Mesothelial cell of epicardium (in vitro differentiated cells): ENCODE data around the gene MCCD1. TPM values are rescaled to one million over a fixed set of nuclear protein-coding genes. Genes with fewer than 3 reads are reported as not detected.
A peak's percentile ranks its signal among the peaks of the same experiment; 100 is the strongest.
"Not testable (repeated sequence)": the region's sequence is repeated elsewhere in the genome, so short reads cannot be mapped to it uniquely, and the experiment has no call there.

Experiments
- DNase-seq, 2 experiments: peaks; one replicate each; pipeline ENCODE4 v3.0.0; 2021; ENCODE audit warnings: low spot score in 2 of 2; ENCODE audit not compliant: unreplicated experiment in 2 of 2
- H3K27ac Mint-ChIP-seq: 2 replicates; pipeline ENCODE4 v1.8.0; 2021; ENCODE audit warnings: mixed read lengths
- H3K27me3 Mint-ChIP-seq: 2 replicates; pipeline ENCODE4 v1.8.0; 2021; ENCODE audit warnings: low read depth, mixed read lengths
- H3K36me3 Mint-ChIP-seq: 2 replicates; pipeline ENCODE4 v1.8.0; 2021; ENCODE audit warnings: mixed read lengths
- H3K4me1 Mint-ChIP-seq: 2 replicates; pipeline ENCODE4 v1.8.0; 2021; ENCODE audit warnings: mixed read lengths
- H3K4me3 Mint-ChIP-seq: 2 replicates; pipeline ENCODE4 v1.8.0; 2021; ENCODE audit warnings: mild to moderate bottlenecking, moderate library complexity, mixed read lengths
- H3K9me3 Mint-ChIP-seq: 2 replicates; pipeline ENCODE4 v1.8.0; 2021; ENCODE audit warnings: mixed read lengths
- total RNA-seq: library from RNA; stranded (reverse); gene quantifications from 3 replicates; pipeline ENCODE4 v1.2.1, GENCODE V29; 2021
- TF ChIP-seq, protein P1 (sequence below): fragments of 200-600 bp; sonication (generic); IDR thresholded peaks from one replicate; pipeline ENCODE4 v1.5.0; 2021; ENCODE audit warnings: antibody characterized with exemption; ENCODE audit not compliant: unreplicated experiment

MCCD1 gene
- total RNA-seq, 1 donor from 2014 or later: not detected

DNA sequence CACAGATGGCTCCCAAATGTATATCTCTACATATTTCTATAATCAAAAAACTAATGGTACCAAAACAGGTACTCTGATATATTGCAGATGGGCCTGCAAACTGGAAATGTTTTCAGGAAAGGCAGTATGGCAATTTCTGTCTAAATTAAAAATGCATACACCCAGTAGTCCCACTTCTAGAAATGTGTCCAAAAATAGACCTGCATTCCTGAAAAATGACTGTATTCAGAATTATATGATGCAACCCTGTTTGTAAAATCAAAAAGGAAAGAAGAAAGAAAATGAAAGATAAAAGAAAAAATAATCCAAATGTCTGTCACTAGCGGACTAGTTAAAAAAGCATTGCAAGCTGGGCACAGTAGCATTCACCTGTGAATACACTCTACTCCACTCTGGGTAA lies 43.7 kb upstream of the MCCD1 start:
- Mint-ChIP-seq H3K4me3 (no peak overlapping the region), H3K9me3 (no peaks in the 10 kb centered on the region), H3K4me1 (no peaks in the 10 kb centered on the region), H3K27ac (no peak overlapping the region), H3K27me3 (peaks cover 38% of the 10 kb centered on the region), H3K36me3 (no peaks in the 10 kb centered on the region)
- TF ChIP-seq, protein P1, sequence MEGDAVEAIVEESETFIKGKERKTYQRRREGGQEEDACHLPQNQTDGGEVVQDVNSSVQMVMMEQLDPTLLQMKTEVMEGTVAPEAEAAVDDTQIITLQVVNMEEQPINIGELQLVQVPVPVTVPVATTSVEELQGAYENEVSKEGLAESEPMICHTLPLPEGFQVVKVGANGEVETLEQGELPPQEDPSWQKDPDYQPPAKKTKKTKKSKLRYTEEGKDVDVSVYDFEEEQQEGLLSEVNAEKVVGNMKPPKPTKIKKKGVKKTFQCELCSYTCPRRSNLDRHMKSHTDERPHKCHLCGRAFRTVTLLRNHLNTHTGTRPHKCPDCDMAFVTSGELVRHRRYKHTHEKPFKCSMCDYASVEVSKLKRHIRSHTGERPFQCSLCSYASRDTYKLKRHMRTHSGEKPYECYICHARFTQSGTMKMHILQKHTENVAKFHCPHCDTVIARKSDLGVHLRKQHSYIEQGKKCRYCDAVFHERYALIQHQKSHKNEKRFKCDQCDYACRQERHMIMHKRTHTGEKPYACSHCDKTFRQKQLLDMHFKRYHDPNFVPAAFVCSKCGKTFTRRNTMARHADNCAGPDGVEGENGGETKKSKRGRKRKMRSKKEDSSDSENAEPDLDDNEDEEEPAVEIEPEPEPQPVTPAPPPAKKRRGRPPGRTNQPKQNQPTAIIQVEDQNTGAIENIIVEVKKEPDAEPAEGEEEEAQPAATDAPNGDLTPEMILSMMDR: no peak
- no peak for DNase-seq

DNA sequence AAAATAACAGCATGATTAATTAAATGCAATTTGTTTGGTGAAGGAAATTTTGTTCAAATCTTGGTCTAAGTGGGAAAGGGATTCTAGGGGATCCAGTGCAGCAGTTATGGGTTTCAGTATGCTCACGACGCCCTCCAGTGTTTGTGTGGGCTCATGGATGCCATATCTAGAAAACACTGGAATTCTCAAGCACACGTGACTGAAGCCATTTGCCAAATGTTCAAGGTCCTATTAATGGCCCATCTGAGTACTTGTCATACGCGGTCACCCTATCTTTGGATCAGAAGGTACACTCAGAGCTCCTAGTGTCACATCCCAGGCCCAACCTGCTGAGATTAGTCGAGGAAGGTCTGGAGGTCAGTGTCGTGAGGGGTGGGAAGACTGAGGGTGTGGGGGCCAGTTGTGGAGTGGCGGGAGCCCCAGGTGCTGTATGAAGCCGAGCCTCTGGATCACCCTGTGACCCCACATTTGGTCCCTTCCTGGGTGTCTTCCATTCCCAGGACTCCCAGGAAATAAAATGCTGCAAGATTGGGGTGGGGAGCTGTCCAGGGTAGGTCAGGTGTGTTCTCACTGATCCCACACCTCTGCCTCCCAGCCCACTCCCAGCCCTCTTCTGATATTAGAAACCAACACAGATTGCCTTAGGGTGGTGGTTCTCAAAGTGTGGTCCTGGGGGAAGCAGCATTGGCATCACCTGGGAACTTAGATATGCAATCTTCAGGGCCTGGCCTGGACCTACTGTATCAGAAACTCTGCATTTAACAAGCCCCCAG lies 42.5 kb upstream of the MCCD1 start:
- H3K9me3 Mint-ChIP-seq, H3K4me1 Mint-ChIP-seq, DNase-seq, H3K36me3 Mint-ChIP-seq, H3K4me3 Mint-ChIP-seq, H3K27ac Mint-ChIP-seq: not testable (repeated sequence)
- H3K27me3 Mint-ChIP-seq: peaks cover 38% of the 10 kb centered on the region

DNA sequence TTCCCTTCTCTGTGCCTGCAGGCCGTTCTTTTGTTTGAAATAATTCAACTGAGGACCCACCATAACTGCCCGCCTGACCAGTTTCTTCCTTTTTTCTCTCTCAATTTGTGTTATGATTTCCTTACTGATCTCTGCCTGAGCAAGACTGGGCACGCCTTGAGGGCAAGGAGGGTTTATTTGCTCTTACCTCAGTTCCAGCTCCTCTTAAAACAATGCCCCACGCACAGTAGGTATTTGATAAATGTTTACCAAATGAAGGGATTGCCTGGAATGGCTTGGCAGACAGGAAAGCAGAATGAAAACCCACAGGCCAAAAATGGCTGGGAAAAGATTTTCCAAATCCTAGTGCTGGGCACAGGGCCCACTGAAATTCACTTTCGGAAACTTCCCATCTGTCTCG lies 41.1 kb upstream of the MCCD1 start:
- H3K9me3 Mint-ChIP-seq, H3K27ac Mint-ChIP-seq, DNase-seq, H3K36me3 Mint-ChIP-seq, H3K4me1 Mint-ChIP-seq, H3K4me3 Mint-ChIP-seq: not testable (repeated sequence)
- peaks cover 38% of the 10 kb centered on the region for H3K27me3 Mint-ChIP-seq

DNA sequence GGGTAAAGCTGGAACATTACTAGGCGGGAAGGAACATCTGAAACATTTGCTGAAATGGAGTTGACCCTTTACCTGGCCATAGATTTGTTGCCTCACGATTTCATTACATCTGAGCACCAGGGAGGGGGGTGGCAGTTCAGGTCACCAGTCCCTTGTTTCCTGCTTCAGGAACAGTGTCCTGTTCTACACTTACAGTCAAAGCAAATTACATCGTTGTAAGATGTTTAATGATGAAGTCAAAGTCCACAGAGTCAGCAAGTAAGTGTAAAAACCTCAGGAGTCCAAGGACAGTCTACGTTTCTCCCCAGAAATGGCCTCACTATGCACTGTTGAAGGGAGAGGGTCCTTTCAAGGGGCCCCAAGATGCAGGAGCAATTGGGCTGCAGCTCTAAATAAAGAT lies 39.7 kb upstream of the MCCD1 start:
- Mint-ChIP-seq H3K9me3 (no peaks in the 10 kb centered on the region), H3K27ac (no peak overlapping the region), H3K27me3 (peaks cover 49% of the 10 kb centered on the region), H3K4me1 (peaks cover 6% of the 10 kb centered on the region), H3K36me3 (no peaks in the 10 kb centered on the region), H3K4me3 (no peak overlapping the region)
- TF ChIP-seq, protein P1: no peak
- DNase-seq: no peak

DNA sequence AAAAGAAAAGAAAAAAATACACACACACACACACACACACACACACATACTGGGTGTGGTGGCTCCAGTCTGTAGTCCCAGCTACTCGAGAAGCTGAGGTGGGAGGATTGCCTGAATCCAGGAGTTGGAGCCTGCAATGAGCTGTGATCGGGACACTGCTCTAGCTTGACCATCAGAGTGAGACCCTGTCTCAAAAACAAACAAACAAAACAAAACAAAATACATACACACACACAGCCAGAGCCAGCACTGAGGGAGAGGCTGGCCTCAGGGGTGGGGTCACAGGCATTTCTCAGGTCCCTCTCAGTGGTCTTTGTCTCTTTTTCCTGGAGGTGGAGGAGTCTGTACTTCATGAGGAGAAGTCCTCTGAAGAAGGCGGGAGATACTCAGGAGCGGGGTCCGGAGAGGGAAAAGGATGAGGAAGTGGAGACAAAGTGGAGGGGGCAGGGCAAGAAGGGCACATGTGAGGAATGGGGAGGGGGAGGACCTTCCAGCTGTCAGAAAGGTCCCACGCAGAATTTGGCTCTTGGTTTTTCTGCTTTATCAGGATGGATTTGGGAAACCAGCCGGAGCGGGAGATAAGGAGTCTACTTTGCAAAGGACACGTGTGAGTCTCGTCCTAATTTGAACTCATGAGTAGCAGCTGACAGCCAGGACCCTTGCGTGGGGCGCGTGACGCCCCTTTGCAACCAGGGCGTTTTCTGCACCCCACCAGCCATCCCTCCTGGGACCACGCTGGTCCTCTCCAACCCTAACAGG lies 38.5 kb upstream of the MCCD1 start:
- no peak overlapping the region for H3K27ac Mint-ChIP-seq
- TF ChIP-seq, protein P1: no peak
- H3K4me3 Mint-ChIP-seq: no peak overlapping the region
- no peaks in the 10 kb centered on the region for H3K36me3 Mint-ChIP-seq
- peaks cover 10% of the 10 kb centered on the region for H3K4me1 Mint-ChIP-seq
- peaks cover 61% of the 10 kb centered on the region for H3K27me3 Mint-ChIP-seq
- no peak for DNase-seq
- no peaks in the 10 kb centered on the region for H3K9me3 Mint-ChIP-seq

DNA sequence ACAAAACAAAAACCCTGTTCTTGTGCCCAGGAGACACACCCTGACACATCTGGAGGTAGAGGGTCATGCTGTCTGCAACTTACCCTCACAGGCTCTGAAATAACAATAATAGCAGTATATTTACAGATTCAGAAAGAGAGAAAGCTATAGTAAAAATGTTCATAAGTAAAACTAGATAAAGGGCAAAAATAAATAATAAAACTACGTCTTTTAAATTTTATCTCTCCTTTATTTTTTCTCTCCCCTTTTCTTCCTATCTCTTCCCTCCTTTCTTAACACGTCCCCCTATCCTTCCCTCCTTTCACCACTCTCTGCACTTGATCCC lies 35.2 kb upstream of the MCCD1 start:
- H3K4me1 Mint-ChIP-seq: peaks cover 23% of the 10 kb centered on the region
- not testable (repeated sequence) for H3K36me3 Mint-ChIP-seq, DNase-seq, H3K9me3 Mint-ChIP-seq, H3K27ac Mint-ChIP-seq
- H3K4me3 Mint-ChIP-seq: peak overlapping the region; percentile 42
- peaks cover 90% of the 10 kb centered on the region for H3K27me3 Mint-ChIP-seq

DNA sequence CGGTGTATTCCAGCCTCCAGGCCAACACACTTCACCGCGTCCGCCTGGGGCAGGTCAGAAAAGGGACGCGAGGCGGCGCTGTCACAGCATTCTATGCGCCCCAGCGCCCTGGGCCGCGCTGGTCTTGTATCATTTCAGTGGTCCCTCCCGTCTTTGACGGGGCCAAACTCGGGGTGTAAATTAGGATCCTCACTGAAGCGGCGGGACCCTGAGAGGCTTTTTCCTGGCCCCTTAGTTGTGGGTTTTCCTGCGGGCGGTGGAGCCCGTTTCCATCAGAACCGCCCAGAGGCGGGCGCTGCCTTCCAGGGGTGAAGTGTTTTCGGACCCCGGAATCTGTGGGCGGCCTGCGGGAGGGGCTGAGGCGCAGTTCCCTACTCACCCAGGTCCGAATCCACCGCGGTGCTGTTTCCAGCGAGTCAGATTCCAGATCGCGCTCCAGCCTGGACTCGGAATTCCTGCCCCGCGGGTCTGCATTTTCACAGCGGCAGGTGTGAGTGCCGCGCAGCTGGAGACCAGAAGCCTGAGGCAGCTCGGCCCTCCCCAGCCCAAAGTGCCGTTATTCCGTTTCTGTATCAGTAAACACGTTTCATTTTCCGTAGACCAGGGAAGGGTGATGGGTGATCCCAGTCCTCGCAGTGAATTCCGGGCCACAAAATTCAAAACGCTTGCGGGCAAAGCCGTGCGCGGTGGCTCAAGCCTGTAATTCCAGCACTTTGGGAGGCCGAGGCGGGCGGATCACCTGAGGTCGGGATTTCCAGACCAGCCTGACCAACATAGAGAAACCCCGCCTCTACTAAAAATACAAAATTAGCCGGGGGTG lies 34.7 kb upstream of the MCCD1 start:
- TF ChIP-seq, protein P1: peak; percentile 62
- peaks cover 91% of the 10 kb centered on the region for H3K27me3 Mint-ChIP-seq
- H3K9me3 Mint-ChIP-seq: no peaks in the 10 kb centered on the region
- H3K4me1 Mint-ChIP-seq: peaks cover 28% of the 10 kb centered on the region
- peak overlapping the region; percentile 42 for H3K4me3 Mint-ChIP-seq
- peaks cover 1% of the 10 kb centered on the region for H3K36me3 Mint-ChIP-seq
- DNase-seq: peak; percentile 47 to 80
- H3K27ac Mint-ChIP-seq: no peak overlapping the region
